Thyroid gland (tissue), 4 donors: Measurements from ENCODE around the gene FAM216B.

Experiments
- POLR2A ChIP-seq, 2 donors: fragments of 450-650 bp; IDR thresholded peaks; one replicate each; pipeline ENCODE4 v1.6.1; 2017; ENCODE audit warnings: antibody characterized with exemption in 2 of 2, mild to moderate bottlenecking in 2 of 2, moderate library complexity in 1 of 2
- TF ChIP-seq, protein P1 (sequence below), 6 experiments: fragments of 200-600 bp in 3 of 6; fragments of 450-650 bp in 3 of 6; sonication (generic) in 3 of 6; IDR thresholded peaks; one replicate each; pipeline ENCODE4 v1.5.1; 2016 to 2019; ENCODE audit warnings: antibody characterized with exemption in 6 of 6, mild to moderate bottlenecking in 2 of 6, inconsistent platforms in 1 of 6, moderate library complexity in 1 of 6

DNA sequence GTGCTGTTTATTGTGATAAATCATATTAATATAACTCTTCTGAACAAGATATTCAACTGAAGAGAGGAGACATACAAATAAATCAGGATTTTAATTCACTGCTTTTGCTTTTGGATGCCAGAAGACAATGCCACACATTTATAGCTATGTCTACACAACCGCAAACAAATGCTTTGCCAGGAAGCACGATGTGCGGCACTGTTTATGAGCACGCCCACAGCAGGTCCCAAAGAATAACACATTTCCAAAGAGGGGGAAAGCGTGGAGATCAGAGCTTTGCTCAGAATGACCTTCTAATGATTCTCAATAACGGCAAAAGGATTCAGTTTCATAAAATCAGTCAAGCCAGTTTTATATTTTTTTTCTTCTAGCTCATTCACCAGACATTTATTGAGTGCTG lies 16.7 kb downstream of the FAM216B start:
- TF ChIP-seq, protein P1, sequence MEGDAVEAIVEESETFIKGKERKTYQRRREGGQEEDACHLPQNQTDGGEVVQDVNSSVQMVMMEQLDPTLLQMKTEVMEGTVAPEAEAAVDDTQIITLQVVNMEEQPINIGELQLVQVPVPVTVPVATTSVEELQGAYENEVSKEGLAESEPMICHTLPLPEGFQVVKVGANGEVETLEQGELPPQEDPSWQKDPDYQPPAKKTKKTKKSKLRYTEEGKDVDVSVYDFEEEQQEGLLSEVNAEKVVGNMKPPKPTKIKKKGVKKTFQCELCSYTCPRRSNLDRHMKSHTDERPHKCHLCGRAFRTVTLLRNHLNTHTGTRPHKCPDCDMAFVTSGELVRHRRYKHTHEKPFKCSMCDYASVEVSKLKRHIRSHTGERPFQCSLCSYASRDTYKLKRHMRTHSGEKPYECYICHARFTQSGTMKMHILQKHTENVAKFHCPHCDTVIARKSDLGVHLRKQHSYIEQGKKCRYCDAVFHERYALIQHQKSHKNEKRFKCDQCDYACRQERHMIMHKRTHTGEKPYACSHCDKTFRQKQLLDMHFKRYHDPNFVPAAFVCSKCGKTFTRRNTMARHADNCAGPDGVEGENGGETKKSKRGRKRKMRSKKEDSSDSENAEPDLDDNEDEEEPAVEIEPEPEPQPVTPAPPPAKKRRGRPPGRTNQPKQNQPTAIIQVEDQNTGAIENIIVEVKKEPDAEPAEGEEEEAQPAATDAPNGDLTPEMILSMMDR (IDR thresholded peaks at IDR 0.05) = no peak
- no peak for TF ChIP-seq POLR2A (IDR thresholded peaks at IDR 0.05)
